ENCODE results near the gene ZNF385B. TPM values are rescaled to one million over a fixed set of nuclear protein-coding genes. Genes with fewer than 3 reads are reported as not detected.

The ZNF385B gene
- total RNA-seq, 1 donor from 2014 or later: not detected

DNA sequence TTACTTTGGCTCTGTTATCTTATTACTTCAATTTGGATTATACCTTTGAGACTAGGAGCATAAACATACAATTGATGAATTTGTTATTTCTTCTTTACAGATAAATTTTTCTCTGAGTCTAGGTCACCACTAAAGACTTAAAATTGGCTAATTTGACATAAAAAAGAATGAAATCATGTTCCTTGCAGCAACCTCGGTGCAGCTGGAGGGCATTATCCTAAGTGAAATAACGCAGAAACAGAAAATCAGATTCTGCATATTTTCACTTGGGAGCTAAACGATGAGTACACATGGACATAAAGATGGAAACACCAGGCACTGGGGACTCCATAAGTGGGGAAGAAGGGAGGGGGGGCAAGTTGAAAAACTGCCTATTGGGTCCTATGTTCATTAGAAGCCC is 424.0 kb downstream of the ZNF385B start:
- Histone ChIP-seq H3K4me3 (ENCODE audit: low read depth, low read length) (no peak overlapping the region), H3K36me3 (ENCODE audit: control insufficient read depth, insufficient read depth, low read length) (no peaks in the 10 kb centered on the region), H3K27me3 (ENCODE audit: control insufficient read depth, insufficient read depth, low read length) (no peaks in the 10 kb centered on the region)
- FAIRE-seq: no peak
- TF ChIP-seq, protein P1, sequence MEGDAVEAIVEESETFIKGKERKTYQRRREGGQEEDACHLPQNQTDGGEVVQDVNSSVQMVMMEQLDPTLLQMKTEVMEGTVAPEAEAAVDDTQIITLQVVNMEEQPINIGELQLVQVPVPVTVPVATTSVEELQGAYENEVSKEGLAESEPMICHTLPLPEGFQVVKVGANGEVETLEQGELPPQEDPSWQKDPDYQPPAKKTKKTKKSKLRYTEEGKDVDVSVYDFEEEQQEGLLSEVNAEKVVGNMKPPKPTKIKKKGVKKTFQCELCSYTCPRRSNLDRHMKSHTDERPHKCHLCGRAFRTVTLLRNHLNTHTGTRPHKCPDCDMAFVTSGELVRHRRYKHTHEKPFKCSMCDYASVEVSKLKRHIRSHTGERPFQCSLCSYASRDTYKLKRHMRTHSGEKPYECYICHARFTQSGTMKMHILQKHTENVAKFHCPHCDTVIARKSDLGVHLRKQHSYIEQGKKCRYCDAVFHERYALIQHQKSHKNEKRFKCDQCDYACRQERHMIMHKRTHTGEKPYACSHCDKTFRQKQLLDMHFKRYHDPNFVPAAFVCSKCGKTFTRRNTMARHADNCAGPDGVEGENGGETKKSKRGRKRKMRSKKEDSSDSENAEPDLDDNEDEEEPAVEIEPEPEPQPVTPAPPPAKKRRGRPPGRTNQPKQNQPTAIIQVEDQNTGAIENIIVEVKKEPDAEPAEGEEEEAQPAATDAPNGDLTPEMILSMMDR (IDR thresholded peaks at IDR 0.05; ENCODE audit: insufficient read depth, low read length, severe bottlenecking): no peak
- DNase-seq (ENCODE audit: low read depth): no peak

- FAIRE-seq (no peak), DNase-seq (ENCODE audit: low read depth) (no peak)
- H3K4me3 ChIP-seq (ENCODE audit: low read depth, low read length): no peak overlapping the region
- TF ChIP-seq, protein P1 (IDR thresholded peaks at IDR 0.05; ENCODE audit: insufficient read depth, low read length, severe bottlenecking): no peak
- H3K27me3 ChIP-seq (ENCODE audit: control insufficient read depth, insufficient read depth, low read length): no peaks in the 10 kb centered on the region
- no peaks in the 10 kb centered on the region for H3K36me3 ChIP-seq (ENCODE audit: control insufficient read depth, insufficient read depth, low read length)
Observed at GRCh38 chr2:179435566-179435965, 425.8 kb downstream of the ZNF385B start.

DNA sequence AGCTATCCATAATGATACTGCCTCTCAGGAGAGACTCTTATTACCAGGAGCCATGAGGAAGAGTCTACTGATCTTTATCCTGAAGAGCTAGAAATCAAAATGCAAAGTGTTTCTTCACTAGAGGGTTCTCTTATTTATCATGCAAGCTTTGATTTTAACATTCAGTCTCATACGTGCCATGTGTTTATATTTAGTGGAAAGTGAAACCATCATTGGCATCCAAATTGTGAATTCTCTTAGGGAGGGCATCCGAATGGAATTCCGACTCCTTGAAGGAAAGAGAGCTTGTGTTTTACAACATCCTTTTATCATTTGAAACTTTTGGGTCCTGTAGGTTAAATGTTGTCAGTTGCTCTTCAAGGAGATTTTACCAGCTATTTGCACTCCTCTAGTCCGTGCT is 426.4 kb downstream of the ZNF385B start:
- DNase-seq (ENCODE audit: low read depth): no peak
- TF ChIP-seq, protein P1 (IDR thresholded peaks at IDR 0.05; ENCODE audit: insufficient read depth, low read length, severe bottlenecking): no peak
- Histone ChIP-seq H3K36me3 (ENCODE audit: control insufficient read depth, insufficient read depth, low read length) (no peaks in the 10 kb centered on the region), H3K27me3 (ENCODE audit: control insufficient read depth, insufficient read depth, low read length) (no peaks in the 10 kb centered on the region), H3K4me3 (ENCODE audit: low read depth, low read length) (no peak overlapping the region)
- no peak for FAIRE-seq

- Histone ChIP-seq H3K4me3 (ENCODE audit: low read depth, low read length) (no peak overlapping the region), H3K27me3 (ENCODE audit: control insufficient read depth, insufficient read depth, low read length) (no peaks in the 10 kb centered on the region), H3K36me3 (ENCODE audit: control insufficient read depth, insufficient read depth, low read length) (no peaks in the 10 kb centered on the region)
- DNase-seq (ENCODE audit: low read depth): no peak
- TF ChIP-seq, protein P1 (IDR thresholded peaks at IDR 0.05; ENCODE audit: insufficient read depth, low read length, severe bottlenecking): no peak
- no peak for FAIRE-seq
Observed at GRCh38 chr2:179434357-179434756, 427.1 kb downstream of the ZNF385B start.

DNA sequence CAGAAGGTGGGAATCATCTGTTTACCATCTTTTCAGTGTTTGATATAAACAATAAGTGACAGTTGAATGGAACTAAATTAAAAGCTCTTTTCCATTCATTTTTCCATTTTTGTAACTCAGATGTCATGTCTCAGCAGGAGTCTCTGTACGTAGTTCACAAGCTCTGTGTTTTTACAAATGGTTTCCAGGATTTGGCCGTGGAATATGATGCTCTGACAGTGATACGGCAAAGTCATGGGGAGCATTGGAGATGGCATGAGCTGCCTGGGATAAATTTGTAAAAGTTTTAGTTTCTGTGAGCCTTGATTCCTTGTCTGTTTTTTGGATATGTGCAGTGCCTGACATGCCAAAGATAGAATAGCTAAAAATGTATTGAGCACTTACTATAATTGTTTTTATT is 428.7 kb downstream of the ZNF385B start:
- TF ChIP-seq, protein P1 (IDR thresholded peaks at IDR 0.05; ENCODE audit: insufficient read depth, low read length, severe bottlenecking): no peak
- DNase-seq (ENCODE audit: low read depth) (no peak), FAIRE-seq (no peak)
- Histone ChIP-seq H3K36me3 (ENCODE audit: control insufficient read depth, insufficient read depth, low read length) (no peaks in the 10 kb centered on the region), H3K27me3 (ENCODE audit: control insufficient read depth, insufficient read depth, low read length) (peaks cover 2% of the 10 kb centered on the region), H3K4me3 (ENCODE audit: low read depth, low read length) (no peak overlapping the region)

DNA sequence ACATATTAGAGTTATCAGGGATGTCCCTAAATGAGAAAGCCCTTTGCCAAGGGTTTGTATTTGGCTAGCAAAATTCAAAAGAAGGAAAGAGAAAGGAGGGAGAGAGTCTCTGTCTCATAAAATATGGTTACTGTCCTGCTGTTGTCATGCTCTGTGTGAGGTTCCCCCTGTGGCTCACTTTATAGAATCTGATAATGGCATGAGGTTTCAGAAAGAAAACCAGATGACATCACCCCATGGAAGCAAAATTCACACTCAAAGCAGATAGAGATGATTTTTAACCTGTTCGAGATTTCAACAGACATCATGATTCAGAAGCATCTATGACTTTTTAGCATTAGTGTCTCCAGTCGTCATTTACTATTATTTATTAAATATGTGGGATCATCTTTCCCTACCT is 431.8 kb downstream of the ZNF385B start:
- FAIRE-seq: no peak

More for the DNA sequence above, 431.8 kb downstream of the ZNF385B start:
- H3K36me3 ChIP-seq (ENCODE audit: control insufficient read depth, insufficient read depth, low read length): no peaks in the 10 kb centered on the region
- TF ChIP-seq, protein P1 (IDR thresholded peaks at IDR 0.05; ENCODE audit: insufficient read depth, low read length, severe bottlenecking): no peak
- H3K4me3 ChIP-seq (ENCODE audit: low read depth, low read length): no peak overlapping the region
- H3K27me3 ChIP-seq (ENCODE audit: control insufficient read depth, insufficient read depth, low read length): peaks cover 2% of the 10 kb centered on the region
- DNase-seq (ENCODE audit: low read depth): no peak

Measured in bronchial epithelial cell (primary cell).